HCT116 (cell line): ENCODE measurements around the gene KNDC1.

ENCODE experiments used
- CEBPB ChIP-seq: IDR thresholded peaks from 2 replicates; pipeline ENCODE4 v1.6.1; 2012; ENCODE audit warnings: low read depth
- CTCF ChIP-seq, 3 experiments: fragments of 200-600 bp in 1 of 3; sonication (generic) in 1 of 3; IDR thresholded peaks in 2 of 3; conservative IDR thresholded peaks in 1 of 3; 2 replicates each; pipeline ENCODE4 v1.5.1; 2012 to 2017; ENCODE audit warnings: low read depth in 2 of 3, low read length in 2 of 3, antibody characterized with exemption in 1 of 3, borderline replicate concordance in 1 of 3, control low read depth in 1 of 3, mild to moderate bottlenecking in 1 of 3, mixed read lengths in 1 of 3, mixed run types in 1 of 3, moderate library complexity in 1 of 3; ENCODE audit not compliant: insufficient read depth in 1 of 3
- EZH2phosphoT487 ChIP-seq: fragments of 200-600 bp; IDR thresholded peaks from 2 replicates; pipeline ENCODE4 v1.6.1; 2018; ENCODE audit warnings: antibody characterized with exemption, borderline replicate concordance
- JUND ChIP-seq: IDR thresholded peaks from 2 replicates; pipeline ENCODE4 v1.6.1; 2012
- POLR2A ChIP-seq: IDR thresholded peaks from 2 replicates; pipeline ENCODE4 v1.7.0; 2011; ENCODE audit warnings: borderline replicate concordance; ENCODE audit not compliant: insufficient read depth, insufficient read length; ENCODE audit errors: extremely low read depth
- POLR2AphosphoS5 ChIP-seq: IDR thresholded peaks from 2 replicates; pipeline ENCODE4 v1.6.1; 2011; ENCODE audit warnings: mild to moderate bottlenecking, low read depth, low read length, moderate library complexity
- RAD21 ChIP-seq: IDR thresholded peaks from 2 replicates; pipeline ENCODE4 v1.6.1; 2012; ENCODE audit warnings: low read depth, mild to moderate bottlenecking
- ZFX ChIP-seq: fragments of 450-650 bp; IDR thresholded peaks from 2 replicates; pipeline ENCODE4 v1.6.1; 2017
- TF ChIP-seq, protein P1 (sequence below): IDR thresholded peaks from 2 replicates; pipeline ENCODE4 v1.6.1; 2012

DNA sequence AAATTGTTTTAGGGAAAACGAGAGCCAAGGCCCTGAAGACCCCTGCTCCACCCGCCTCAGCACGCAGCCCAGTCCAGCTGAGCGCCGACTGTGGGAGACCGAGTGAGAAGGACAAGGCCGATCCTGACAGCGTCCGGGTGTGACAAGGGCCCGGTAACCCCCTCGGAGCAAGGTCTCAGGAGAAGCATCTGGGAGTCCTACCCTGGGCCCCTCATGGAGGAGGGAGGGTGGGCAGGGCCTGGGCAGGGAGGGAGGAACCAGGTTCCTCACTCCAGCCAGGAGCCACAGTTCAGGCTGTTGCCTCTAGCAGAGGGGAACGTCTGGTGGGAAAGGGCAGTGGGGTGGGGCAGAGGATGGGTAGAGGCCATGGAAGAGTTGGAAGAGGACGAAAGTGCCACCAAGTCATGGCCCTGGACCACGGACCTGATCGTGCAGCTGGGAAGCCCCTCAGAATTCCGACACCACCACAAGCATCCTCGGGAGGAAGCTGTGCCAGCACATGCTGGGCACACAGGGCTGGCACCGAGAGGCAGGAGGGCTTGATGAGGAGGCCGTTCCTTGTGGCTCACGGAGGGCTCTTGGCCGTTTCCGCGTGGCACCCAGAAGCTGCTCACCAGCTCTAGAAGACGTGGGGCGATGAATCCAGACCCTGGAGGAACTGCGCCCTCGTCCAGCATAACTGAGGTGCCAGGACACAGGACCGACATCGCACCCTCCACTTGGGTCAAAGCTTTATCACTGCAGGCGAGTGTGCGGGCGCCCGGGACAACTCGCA is 2.2 kb upstream of the KNDC1 start:
- TF ChIP-seq CEBPB: no peak
- no peak for TF ChIP-seq CTCF (IDR thresholded peaks at IDR 0.05 in 2 of 3, conservative IDR thresholded peaks at IDR 0.05 in 1 of 3; ENCODE audit: borderline replicate concordance in 1 of 3, insufficient read depth in 1 of 3, low read depth in 2 of 3, low read length in 2 of 3)
- no peak for TF ChIP-seq POLR2AphosphoS5
- no peak for TF ChIP-seq JUND
- TF ChIP-seq EZH2phosphoT487: no peak
- TF ChIP-seq POLR2A: no peak
- no peak for TF ChIP-seq RAD21
- no peak for TF ChIP-seq ZFX
- TF ChIP-seq, protein P1, sequence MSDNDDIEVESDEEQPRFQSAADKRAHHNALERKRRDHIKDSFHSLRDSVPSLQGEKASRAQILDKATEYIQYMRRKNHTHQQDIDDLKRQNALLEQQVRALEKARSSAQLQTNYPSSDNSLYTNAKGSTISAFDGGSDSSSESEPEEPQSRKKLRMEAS: no peak
